ENCODE measurements around the gene POU2AF1. TPM values are rescaled to one million over a fixed set of nuclear protein-coding genes. Genes with fewer than 3 reads are reported as not detected.

POU2AF1 gene
- polyA plus RNA-seq, 1 donor from 2014 or later = not detected

- no peak overlapping the region for H3K9ac ChIP-seq (ENCODE audit: low read length)
- H2AFZ ChIP-seq (ENCODE audit: low read depth, low read length) = no peak overlapping the region
- H3K4me2 ChIP-seq (ENCODE audit: low read length) = no peak overlapping the region
- H3F3A ChIP-seq (ENCODE audit: insufficient read depth, low read length, poor library complexity, severe bottlenecking) = no peaks in the 10 kb centered on the region
- H4K20me1 ChIP-seq (ENCODE audit: insufficient read depth) = no peaks in the 10 kb centered on the region
- no peak for TF ChIP-seq EP300 (conservative IDR thresholded peaks at IDR 0.05; ENCODE audit: poor library complexity, severe bottlenecking)
- no peak for TF ChIP-seq CTCF (IDR thresholded peaks at IDR 0.05; ENCODE audit: poor library complexity, severe bottlenecking)
- no peak for TF ChIP-seq EZH2 (IDR thresholded peaks at IDR 0.05; ENCODE audit: borderline replicate concordance, insufficient read depth, low read length, poor library complexity, severe bottlenecking)
- no peak for TF ChIP-seq RAD21 (conservative IDR thresholded peaks at IDR 0.05)
- TF ChIP-seq TAF1 (IDR thresholded peaks at IDR 0.05; ENCODE audit: low read depth) = no peak
- no peak for TF ChIP-seq MXI1 (conservative IDR thresholded peaks at IDR 0.05; ENCODE audit: poor library complexity, severe bottlenecking)
- no peak for TF ChIP-seq SMC3 (conservative IDR thresholded peaks at IDR 0.05; ENCODE audit: poor library complexity)
- TF ChIP-seq REST (IDR thresholded peaks at IDR 0.05; ENCODE audit: borderline replicate concordance) = no peak
- no peak for TF ChIP-seq POLR2AphosphoS5 (IDR thresholded peaks at IDR 0.05)
- no peak overlapping the region for H3K27ac ChIP-seq (ENCODE audit: low read length)
- no peaks in the 10 kb centered on the region for H3K27me3 ChIP-seq (ENCODE audit: insufficient read depth, low read depth, low read length)
- no peaks in the 10 kb centered on the region for H3K36me3 ChIP-seq (ENCODE audit: insufficient read depth, low read length)
- no peaks in the 10 kb centered on the region for H3K9me3 ChIP-seq (ENCODE audit: low read length)
- no peaks in the 10 kb centered on the region for H3K9me2 ChIP-seq (ENCODE audit: insufficient read depth, low read length)
- no peak overlapping the region for H3K4me3 ChIP-seq (ENCODE audit: low read length)
- no peaks in the 10 kb centered on the region for H3K79me2 ChIP-seq (replicated peaks; ENCODE audit: insufficient read depth, low read length)
These were observed 8.3 kb upstream of the POU2AF1 start for GRCh38 chr11:111387363-111387762.

GRCh38 chr11:111386611-111387150 lies 7.6 kb upstream of the POU2AF1 start:
- H3K27me3 ChIP-seq (ENCODE audit: insufficient read depth, low read depth, low read length) = no peaks in the 10 kb centered on the region
- H4K20me1 ChIP-seq (ENCODE audit: insufficient read depth) = no peaks in the 10 kb centered on the region
- TF ChIP-seq RAD21 (conservative IDR thresholded peaks at IDR 0.05) (no peak), EZH2 (IDR thresholded peaks at IDR 0.05; ENCODE audit: borderline replicate concordance, insufficient read depth, low read length, poor library complexity, severe bottlenecking) (no peak), REST (IDR thresholded peaks at IDR 0.05; ENCODE audit: borderline replicate concordance) (no peak), CTCF (IDR thresholded peaks at IDR 0.05; ENCODE audit: poor library complexity, severe bottlenecking) (no peak), TAF1 (IDR thresholded peaks at IDR 0.05; ENCODE audit: low read depth) (no peak), MXI1 (conservative IDR thresholded peaks at IDR 0.05; ENCODE audit: poor library complexity, severe bottlenecking) (no peak), EP300 (conservative IDR thresholded peaks at IDR 0.05; ENCODE audit: poor library complexity, severe bottlenecking) (no peak), SMC3 (conservative IDR thresholded peaks at IDR 0.05; ENCODE audit: poor library complexity) (no peak), POLR2AphosphoS5 (IDR thresholded peaks at IDR 0.05) (no peak)

More at GRCh38 chr11:111386611-111387150, 7.6 kb upstream of the POU2AF1 start:
- Histone ChIP-seq H3K27ac (ENCODE audit: low read length) (no peak overlapping the region), H3F3A (ENCODE audit: insufficient read depth, low read length, poor library complexity, severe bottlenecking) (no peaks in the 10 kb centered on the region), H3K79me2 (replicated peaks; ENCODE audit: insufficient read depth, low read length) (no peaks in the 10 kb centered on the region), H3K36me3 (ENCODE audit: insufficient read depth, low read length) (no peaks in the 10 kb centered on the region), H3K4me3 (ENCODE audit: low read length) (no peak overlapping the region), H3K9ac (ENCODE audit: low read length) (no peak overlapping the region), H3K9me2 (ENCODE audit: insufficient read depth, low read length) (no peaks in the 10 kb centered on the region), H3K9me3 (ENCODE audit: low read length) (no peaks in the 10 kb centered on the region), H3K4me2 (ENCODE audit: low read length) (no peak overlapping the region), H2AFZ (ENCODE audit: low read depth, low read length) (no peak overlapping the region)
